Frontal cortex (tissue), 4 donors: ENCODE results near the gene CCL25. TPM values are rescaled to one million over a fixed set of nuclear protein-coding genes. Genes with fewer than 3 reads are reported as not detected.
"Not testable (repeated sequence)": the region's sequence is repeated elsewhere in the genome, so short reads cannot be mapped to it uniquely, and the experiment has no call there.

ENCODE experiments used
- DNase-seq, 2 donors: peaks; one replicate each; pipeline ENCODE4 v3.0.0; 2012; ENCODE audit warnings: low spot score in 2 of 2
- FAIRE-seq: peaks from 2 replicates; lab custom pipeline; 2012; peaks lifted over from hg19 to GRCh38; lab: Jason Lieb, UNC
- total RNA-seq: library from RNA; depleted of rRNA; stranded (reverse); fragments of >200 nt; gene quantifications from one replicate; pipeline ENCODE4 v1.2.3, GENCODE V29; 2014
- donor health status: control.
- donor health status: control.
- donor health status: control.

CCL25 gene, protein sequence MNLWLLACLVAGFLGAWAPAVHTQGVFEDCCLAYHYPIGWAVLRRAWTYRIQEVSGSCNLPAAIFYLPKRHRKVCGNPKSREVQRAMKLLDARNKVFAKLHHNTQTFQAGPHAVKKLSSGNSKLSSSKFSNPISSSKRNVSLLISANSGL
- 1.2 TPM for total RNA-seq

DNA sequence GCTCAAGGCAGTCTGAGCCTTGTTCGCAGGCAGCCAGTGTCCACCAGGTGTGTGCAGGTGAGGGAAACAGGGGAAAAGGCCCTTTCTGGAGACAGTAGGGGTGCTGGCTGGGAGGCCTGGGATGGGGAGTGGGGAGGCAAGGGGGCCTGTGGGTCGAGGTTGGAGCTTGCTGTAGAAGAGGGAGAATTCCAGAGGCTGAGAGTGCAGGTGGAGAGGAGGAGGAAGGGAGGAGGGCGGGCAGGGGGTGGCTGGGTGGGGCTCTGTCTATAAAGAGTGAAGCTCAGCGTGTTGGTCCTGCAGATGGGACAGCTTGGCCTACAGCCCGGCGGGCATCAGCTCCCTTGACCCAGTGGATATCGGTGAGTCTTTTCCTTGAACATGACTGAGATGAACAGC, at the start of gene CCL25:
Gene CCL25, plus strand, starts transcription at position 297 of the 396 bp plus-strand sequence. CDS start 290 bp downstream, outside the sequence.
- FAIRE-seq = no peak
- no peak for DNase-seq

DNA sequence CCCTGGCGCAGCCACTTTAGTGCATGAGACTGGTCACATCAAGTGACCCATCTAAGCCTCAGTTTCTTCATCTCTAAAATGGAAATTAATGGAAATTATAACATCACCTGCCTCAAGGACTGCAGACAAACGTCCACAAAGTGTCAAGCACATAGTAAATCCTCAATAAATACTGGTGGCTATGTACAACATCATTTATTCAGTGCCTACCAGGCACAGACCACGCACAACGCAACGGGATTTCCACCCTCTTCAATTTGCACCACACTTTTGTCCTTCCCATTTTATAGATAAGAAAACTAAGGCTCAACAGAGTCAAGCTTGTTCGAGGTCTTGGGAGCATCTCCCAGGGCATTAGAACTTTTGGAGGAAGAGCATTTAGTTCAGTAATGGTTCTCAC, 48.6 kb upstream of the CCL25 start:
- no peak for FAIRE-seq
- DNase-seq = no peak

DNA sequence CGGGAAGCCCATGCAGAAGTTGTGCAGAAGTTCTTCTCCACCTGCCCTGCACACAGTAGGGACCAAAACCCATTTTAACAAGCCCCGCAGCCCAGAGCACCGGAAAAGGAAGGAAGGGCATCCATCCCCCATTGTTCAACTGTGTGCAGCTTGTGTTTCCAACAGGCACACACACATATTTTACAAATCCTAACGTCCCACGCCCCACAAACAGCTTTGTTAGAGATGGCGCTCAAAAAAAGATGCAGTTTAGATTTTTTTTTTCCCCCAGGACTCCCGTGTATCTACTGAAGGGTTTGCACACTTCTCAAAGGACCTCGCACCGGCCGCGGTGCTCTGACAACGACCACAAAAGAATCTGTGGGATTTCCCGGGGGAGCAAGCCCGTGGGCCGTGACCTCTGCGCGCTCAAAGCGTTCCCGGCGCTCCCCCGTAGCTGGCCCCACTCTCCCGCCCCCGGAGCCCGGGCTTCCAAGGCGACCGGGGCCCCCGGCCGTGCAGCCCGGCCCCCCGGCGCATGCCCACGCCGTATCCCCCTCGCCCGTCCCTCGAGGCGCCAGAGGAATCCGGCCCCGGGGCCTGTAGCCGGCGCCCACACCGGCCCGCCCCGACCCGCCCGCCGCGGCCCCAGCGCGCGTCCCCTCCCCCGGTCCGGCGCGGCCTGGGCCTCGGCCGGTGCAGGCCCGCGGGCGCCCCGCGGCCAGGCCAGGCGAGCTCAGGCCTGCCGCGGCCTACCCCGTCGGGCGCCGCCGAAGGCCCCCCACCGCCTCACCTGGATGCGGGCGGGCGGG, 47.6 kb upstream of the CCL25 start:
- no peak for FAIRE-seq
- no peak for DNase-seq

DNA sequence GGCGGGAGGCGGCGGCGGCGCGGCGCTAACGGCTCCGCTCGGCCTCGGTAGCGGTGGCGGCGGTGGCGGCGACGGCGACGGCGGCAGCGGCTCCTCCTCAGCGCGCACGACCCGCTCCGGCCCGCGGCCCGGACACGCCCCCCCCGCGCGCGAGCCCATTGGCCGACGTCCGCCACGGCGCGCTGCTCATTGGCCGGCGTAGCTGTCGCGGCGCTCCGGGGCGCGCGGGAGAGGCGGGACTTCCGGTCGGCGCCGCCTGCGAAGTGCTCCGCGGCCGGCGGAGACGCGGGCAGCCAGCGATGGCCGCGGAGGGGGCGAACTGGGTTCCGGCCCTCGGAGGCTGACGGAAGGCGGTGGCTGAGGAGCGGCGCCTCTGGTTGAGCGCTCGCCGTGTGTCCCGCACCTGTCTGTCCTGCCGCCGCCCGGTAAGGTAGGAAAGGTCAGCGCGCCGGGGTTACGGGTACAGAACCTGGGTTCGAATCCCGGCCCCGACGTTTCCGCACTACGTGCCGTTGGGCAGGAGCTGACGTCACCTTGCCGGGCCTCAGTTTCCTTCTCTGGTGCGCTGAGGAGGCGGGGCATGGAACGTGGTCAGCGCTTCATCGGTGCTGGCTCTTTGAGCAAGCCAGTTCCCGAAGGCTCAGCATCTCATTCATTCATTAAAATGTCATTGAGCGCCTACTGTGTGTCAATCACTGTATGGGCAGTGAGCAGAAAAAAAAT, 46.9 kb upstream of the CCL25 start, which contains the start of gene ELAVL1:
Gene ELAVL1, minus strand, starts transcription at position 108 of the 723 bp plus-strand sequence. CDS start 13,826 bp downstream, outside the sequence.
- DNase-seq = peak; percentile 95 to 98
- no peak for FAIRE-seq

DNA sequence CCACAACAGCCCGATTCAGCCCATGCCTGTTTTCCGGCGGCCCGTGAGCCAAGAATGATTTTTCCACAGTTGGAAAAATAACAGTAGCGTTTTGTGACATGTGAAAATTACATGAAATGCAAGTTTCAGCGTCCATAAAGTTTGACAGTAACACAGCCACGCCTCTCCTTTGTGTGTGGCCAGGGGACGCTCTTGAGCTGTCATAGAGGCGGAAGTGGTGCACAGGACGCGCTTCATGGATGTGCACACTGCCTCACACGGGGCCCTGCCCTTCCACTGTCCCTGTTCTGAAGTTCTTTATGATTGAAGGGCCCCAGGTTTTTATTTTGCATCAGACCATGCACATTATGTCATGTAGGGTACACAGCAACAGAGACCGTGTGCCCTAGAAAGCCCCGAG, 34.8 kb upstream of the CCL25 start:
- DNase-seq = no peak
- no peak for FAIRE-seq

DNA sequence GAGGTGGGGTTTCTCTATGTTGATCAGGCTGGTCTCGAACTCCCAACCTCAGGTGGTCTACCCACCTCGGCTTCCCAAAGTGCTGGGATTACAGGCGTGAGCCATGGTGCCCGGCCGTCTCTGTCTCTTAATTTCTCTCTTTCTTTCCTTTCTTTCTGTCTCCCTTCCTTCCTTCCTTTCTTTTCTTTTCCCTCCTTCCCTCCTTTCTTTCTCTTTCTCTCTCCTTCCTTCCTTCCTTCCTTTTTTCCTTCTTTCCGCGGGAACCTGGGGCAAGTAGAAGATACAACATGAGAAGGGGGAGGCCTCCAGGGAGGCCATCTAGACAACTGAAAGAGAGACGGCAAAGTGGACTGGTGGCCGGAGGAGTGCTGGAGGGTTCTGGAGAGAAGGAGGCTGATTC, 31.9 kb upstream of the CCL25 start:
- DNase-seq = no peak
- no peak for FAIRE-seq

DNA sequence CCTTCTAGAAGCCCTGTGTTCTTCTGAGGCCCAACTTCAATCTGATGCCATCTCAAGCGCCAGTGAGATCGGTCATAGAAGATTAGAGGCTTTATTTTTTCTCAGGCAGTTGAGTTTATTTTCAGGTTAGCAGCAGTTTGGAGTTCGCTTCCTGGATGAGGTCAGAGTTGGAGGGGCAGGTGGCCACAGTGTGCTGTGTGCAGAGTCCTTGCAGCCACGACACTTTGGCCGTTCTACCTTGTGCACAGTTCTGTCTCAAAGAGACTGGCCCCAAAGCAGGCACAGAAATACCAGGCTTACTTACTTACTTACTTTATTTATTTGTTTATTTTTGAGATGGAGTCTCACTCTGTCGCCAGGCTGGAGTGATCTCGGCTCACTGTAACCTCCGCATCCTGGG, 31.2 kb upstream of the CCL25 start:
- no peak for DNase-seq
- no peak for FAIRE-seq

DNA sequence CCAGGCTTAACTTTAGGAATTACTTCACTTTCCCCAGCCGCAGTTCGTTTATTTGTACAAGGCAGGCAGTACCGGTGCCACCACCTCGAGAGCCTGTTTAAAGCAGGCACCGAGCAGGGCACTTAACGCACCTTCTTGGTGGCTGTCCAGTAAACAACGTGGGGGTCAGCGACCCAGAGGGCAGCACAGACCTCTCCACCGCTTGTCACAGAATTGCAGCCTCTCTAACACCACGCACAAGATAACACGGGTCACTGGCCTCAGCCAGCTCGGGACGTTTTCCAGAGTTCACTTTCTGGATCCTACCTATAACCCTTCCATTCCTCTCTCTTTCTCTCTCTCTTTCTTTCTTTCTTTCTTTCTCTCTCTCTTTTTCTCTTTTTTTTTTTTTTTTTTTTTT, 30.3 kb upstream of the CCL25 start:
- FAIRE-seq (no peak), DNase-seq (no peak)

DNA sequence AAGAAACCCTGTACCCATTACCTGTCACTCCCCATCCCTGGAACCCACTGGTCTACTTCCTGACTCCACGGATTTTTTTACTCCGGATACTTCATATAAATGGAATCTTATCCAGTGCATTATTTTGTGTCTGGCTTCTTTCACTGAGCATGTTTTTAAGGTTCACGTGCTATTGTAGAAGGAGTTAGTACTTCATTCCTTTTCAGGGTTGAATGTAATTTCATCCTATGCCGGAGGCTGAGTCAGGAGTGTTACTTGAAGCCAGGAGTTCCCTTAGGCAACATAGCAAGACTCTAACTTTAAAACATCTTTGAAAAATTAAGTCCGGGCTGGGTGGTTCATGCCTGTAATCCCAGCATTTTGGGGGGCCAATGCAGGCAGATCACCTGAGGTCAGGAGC, 29.2 kb upstream of the CCL25 start:
- FAIRE-seq (no peak), DNase-seq (no peak)

DNA sequence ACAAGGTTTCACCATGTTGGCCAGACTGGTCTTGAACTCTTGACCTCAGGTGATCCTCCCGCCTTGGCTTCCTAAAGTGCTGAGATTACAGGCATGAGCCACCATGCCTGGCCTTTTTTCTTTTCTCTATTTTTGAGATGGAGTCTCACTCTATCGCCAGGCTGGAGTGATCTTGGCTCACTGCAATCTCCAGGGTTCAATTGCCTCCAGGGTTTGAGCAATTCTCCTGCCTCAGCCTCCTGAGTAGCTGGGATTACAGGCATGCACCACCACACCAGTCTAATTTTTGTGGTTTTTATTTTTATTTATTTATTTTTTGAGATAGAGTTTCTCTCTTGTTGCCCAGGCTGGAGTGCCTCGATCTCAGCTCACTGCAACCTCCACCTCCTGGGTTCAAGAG, 28.3 kb upstream of the CCL25 start:
- not testable (repeated sequence) for FAIRE-seq, DNase-seq

DNA sequence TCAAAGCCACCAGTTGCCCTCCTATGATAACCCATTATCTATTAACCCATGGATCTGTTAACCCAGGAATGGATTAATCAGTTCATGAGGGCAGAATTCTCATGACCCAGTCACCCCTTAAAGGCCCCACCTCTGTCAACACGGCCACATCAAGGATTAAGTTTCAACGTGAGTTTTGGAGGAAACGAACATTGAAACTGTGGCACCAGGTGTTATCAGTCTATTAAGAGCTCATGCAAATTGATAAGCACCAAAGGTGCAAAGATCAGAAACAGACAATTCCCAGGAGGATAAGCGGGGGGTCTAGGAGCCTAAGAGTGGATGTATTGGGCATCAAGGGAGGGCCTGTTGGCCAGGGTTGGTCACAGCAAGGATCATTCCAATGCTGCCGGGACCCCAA, 27.2 kb upstream of the CCL25 start:
- DNase-seq = no peak
- no peak for FAIRE-seq

DNA sequence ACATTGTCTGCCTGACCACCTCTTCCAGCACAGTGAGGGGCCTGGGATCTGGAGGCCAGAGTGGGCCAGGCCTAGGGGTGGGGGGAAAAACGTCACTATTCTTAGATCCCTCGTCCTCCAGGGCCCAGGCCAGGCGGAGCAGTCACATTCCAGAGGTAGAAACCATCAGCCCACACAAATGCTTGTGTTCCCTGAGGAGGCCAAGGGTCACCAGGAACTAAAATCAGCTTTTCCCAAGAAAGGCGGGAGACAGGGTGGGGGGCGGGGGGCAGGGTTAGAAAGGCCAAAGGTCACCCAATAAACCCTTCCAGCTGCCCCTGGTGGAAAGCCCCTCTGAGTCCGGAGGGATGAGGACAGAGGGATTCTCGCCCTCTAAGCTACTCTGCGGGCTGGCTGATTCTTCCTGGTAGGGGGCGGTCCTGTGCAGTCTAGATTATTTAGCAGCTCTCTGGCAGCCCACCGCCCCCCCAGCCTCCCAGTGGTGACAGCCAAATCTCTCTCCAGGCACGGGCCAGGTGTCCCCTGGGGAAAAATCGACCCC, 23.5 kb upstream of the CCL25 start:
- no peak for DNase-seq
- FAIRE-seq = no peak

DNA sequence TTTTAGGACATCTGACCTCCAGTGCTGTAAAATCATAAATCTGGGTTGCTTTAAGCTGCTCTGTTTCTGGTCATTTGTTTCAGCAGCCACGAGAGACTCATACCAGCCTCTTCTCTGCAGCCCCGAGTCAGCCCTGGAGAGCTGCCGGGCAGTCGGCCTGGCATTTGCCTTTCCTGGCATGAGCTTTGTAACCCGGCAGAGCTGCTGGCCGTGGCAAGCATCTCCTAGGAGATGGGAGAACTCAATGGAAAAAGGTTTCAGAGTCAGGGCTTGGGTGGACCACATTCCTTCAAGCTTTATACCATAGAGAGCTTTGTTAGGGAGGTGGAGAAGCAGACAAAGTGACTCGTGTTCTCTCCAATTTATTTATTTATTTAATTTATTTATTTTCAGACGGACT, 21.6 kb upstream of the CCL25 start:
- DNase-seq = no peak
- FAIRE-seq = no peak

DNA sequence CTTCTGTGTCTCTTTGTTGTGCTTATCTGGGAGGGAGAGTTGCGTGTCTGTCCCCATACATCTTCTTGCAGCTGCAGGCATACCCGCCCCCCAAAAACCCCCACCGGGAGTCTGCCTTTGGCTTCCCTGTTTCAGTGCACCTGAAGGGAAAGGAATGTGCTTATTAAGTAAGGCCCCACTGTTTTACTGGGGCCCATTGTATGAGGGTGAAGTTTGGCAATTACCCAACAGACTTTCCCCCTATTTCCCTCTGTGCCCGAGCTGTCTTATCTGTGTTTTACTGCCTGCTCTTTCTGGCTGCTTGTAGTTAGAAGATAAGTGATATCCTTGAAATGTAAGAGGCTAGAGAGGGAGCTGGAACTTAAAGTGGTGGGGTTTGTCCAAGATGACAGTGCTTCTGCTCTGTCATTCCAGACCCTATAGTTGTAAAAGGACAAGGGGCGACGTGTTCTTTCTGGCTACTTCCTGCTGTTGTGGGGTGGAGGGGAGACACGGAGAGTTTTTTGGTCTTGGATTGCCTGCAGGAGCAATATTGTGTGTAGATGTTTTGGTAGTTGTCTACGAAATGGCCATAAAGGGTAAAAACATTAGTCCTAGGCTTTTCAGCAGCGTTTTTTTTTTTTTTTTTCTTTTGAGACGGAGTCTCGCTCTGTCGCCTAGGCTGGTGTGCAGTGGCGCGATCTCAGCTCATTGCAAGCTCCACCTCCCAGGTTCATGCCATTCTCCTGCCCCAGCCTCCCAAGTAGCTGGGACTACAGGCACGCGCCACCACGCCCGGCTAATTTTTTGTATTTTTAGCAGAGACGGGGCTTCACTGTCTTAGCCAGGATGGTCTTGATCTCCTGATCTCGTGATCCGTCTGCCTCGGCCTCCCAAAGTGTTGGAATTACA, 19.0 kb upstream of the CCL25 start:
- DNase-seq, FAIRE-seq: not testable (repeated sequence)

DNA sequence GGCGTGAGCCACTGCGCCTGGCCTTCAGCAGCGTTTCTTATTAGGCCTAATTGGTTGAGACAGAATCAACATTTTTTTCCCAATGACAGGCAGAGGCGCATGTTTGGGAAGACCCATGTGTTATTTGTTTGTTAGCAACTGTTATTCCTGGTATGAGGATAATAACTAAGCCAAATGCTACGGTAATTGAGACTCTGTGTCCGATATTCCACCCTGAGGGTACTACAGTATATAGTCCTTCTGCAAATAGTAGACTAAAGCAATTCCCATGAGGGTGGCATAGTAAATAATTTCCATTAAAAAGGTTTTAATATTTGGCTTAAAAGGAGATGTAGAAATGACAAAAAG, 18.4 kb upstream of the CCL25 start:
- DNase-seq = no peak
- no peak for FAIRE-seq

DNA sequence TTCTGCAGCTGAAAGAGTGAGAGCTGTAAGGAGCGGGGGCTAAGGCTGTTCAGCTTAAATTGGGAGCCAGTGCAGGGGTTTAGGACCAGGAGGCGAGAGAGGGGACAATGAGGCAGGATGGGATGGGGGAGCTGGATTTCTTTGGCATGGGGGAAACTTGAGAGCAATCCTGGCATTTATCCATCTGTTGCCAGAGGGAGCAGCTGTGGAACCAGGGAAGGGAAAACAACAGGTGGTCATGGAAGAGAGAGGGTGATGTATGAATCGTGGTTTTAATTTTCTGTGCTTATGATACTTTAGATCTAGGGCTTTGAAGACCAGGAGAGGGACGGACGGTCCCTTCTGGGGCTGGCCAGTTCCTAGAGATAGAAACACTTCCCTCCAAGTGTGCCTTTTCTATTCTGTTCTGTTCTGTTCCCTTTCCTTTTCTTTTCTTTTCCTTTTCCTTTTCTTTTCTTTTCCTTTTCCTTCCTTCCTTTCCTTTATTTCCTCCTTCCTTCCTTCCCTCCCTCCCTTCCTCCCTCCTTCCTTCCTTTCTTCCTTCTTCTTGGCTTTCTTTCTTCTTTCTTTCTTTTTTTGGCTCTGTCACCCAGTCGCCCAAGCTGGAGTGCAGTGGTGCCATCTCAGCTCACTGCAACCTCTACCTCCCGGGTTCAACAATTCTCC, 16.0 kb upstream of the CCL25 start:
- no peak for DNase-seq

DNA sequence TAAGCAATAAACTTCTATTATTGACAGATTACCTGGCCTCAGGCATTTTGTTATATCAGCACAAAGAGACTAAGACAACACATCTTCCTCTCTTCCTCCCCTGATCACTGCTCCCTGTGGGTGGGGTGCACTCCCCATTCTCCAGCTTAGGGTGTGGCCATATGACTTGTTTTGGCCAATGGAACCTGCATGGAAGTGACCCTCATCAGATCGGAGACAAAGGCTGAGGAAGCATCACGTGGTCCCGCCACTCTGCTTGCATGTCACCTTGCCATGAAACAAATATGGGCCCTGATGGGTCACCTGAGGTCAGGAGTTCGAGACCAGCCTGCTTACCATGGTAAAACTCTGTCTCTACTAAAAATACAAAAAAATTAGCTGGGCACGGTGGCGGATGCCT, 13.7 kb upstream of the CCL25 start:
- no peak for DNase-seq
- no peak for FAIRE-seq

More for the DNA sequence above, 16.0 kb upstream of the CCL25 start:
- FAIRE-seq = no peak

DNA sequence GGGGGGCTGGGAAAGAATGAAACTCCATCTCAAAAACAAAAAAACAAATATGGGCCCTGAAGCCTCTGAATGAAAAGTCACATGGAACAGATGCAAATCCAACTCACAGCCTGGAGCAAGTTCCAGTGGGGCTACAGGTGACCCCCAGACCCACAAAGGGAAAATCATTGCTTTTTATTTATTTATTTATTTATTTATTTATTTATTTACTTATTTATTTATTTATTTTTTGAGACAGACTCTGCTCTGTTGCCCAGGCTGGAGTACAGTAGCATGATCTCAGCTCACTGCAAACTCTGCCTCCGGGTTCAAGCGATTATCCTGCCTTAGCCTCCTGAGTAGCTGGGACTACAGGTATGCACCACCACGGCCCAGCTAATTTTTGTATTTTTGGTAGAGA, 13.3 kb upstream of the CCL25 start:
- DNase-seq (no peak), FAIRE-seq (no peak)

DNA sequence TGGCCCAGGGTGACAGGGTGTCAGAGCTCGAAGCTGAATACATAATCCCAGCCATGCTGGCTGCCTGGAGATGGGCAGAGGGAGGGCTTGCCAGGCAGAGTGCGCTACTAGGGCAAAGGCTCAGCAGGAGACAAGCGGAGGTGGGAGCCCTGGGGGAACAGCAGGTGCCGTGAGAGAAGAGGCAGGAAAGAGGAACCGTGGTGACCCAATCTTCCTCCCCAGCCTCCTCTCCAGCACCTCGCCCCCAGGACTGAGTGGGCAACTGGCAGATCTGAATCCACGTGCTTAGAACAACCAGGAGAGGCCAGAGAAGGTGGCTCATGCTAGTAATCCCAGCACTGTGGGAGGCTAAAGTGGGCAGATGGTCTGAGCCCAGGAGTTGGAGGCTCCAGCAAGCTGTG, 11.0 kb upstream of the CCL25 start:
- DNase-seq = no peak
- no peak for FAIRE-seq
